T-cell (primary cell): ENCODE results near the gene EPN2. TPM values are rescaled to one million over a fixed set of nuclear protein-coding genes. Genes with fewer than 3 reads are reported as not detected.

Experiments
- ATAC-seq, 4 experiments: fragments of 200-7000 bp in 3 of 4; fragments of 150-1000 bp in 1 of 4; cut with Tn5 transposase; replicated peaks in 1 of 4; 1 replicate in 3 of 4; 2 replicates in 1 of 4; pipeline ENCODE4 v1.10.0; 2021; ENCODE audit warnings: moderate library complexity in 3 of 4, mild to moderate bottlenecking in 2 of 4, moderate number of reproducible peaks in 1 of 4
- CTCF ChIA-PET, 2 donors: fragments of 300-600 bp; sonication (Branson Sonifier 250); formaldehyde crosslinking; loops; one replicate each; lab custom pipeline; 2022; ENCODE audit warnings: antibody characterized with exemption in 2 of 2; lab: Charles Lee
- POLR2A ChIA-PET, 2 donors: fragments of 300-600 bp; sonication (Branson Sonifier 250); formaldehyde crosslinking; loops; one replicate each; lab custom pipeline; 2022; ENCODE audit warnings: antibody characterized with exemption in 2 of 2; lab: Charles Lee
- DNase-seq, 35 experiments: peaks; one replicate each; pipeline versions ENCODE4 v3.0.0 to v3.0.0-alpha.2; 2013 to 2023
- H3K27ac ChIP-seq: one replicate; pipeline ENCODE4 v1.5.1; 2013; ENCODE audit warnings: low read length
- H3K27me3 ChIP-seq, 2 experiments: replicated peaks in 1 of 2; 1 replicate in 1 of 2; 2 replicates in 1 of 2; pipeline versions ENCODE4 v1.6.1 to v1.7.0; 2013; ENCODE audit warnings: low read length in 1 of 2, mixed read lengths in 1 of 2; ENCODE audit not compliant: control insufficient read depth in 2 of 2, insufficient read depth in 2 of 2; ENCODE audit errors: extremely low read depth in 1 of 2
- H3K36me3 ChIP-seq, 2 donors: 1 replicate in 1 of 2; 2 replicates in 1 of 2; pipeline versions ENCODE4 v1.6.1 to v1.7.0; 2013; ENCODE audit warnings: low read length in 1 of 2; ENCODE audit not compliant: control insufficient read depth in 2 of 2, insufficient read depth in 1 of 2; ENCODE audit errors: extremely low read depth in 1 of 2
- H3K4me1 ChIP-seq, 2 experiments: 1 replicate in 1 of 2; 2 replicates in 1 of 2; pipeline versions ENCODE4 v1.6.1 to v1.7.0; 2013; ENCODE audit warnings: low read length in 2 of 2, mixed read lengths in 1 of 2; ENCODE audit not compliant: insufficient read depth in 2 of 2, control insufficient read depth in 1 of 2; ENCODE audit errors: extremely low read depth in 1 of 2
- H3K4me3 ChIP-seq, 2 donors: 1 replicate in 1 of 2; 2 replicates in 1 of 2; pipeline versions ENCODE4 v1.5.1 to v1.7.0; 2013; ENCODE audit warnings: mild to moderate bottlenecking in 2 of 2, low read length in 1 of 2, moderate library complexity in 1 of 2; ENCODE audit not compliant: control insufficient read depth in 1 of 2; ENCODE audit errors: extremely low read depth in 1 of 2
- H3K9me3 ChIP-seq: 2 replicates; pipeline ENCODE4 v1.7.0; 2013
- H3K27ac Mint-ChIP-seq, 2 donors: one replicate each; pipeline ENCODE4 v1.8.0; 2020 to 2021; ENCODE audit warnings: mild to moderate bottlenecking in 2 of 2, mixed read lengths in 2 of 2
- H3K27me3 Mint-ChIP-seq, 2 donors: one replicate each; pipeline ENCODE4 v1.8.0; 2021 to 2022; ENCODE audit warnings: mixed read lengths in 2 of 2
- H3K36me3 Mint-ChIP-seq: one replicate; pipeline ENCODE4 v1.8.0; 2021; ENCODE audit warnings: mixed read lengths
- H3K4me1 Mint-ChIP-seq, 3 donors: one replicate each; pipeline ENCODE4 v1.8.0; 2020 to 2022; ENCODE audit warnings: mixed read lengths in 3 of 3, mild to moderate bottlenecking in 1 of 3
- H3K4me3 Mint-ChIP-seq, 3 donors: one replicate each; pipeline ENCODE4 v1.8.0; 2020 to 2022; ENCODE audit warnings: mild to moderate bottlenecking in 3 of 3, mixed read lengths in 3 of 3, moderate library complexity in 3 of 3
- H3K9me3 Mint-ChIP-seq, 3 donors: one replicate each; pipeline ENCODE4 v1.8.0; 2020 to 2022; ENCODE audit warnings: mixed read lengths in 3 of 3
- WGBS: methylation state at CpG from one replicate; pipeline ENCODE4 v1.1.5; 2013; ENCODE audit warnings: missing lambda C conversion rate; ENCODE audit not compliant: insufficient coverage; 5-methylcytosine and 5-hydroxymethylcytosine counted together
- total RNA-seq, 35 experiments: library from RNA in 6 of 35; stranded (reverse) in 6 of 35; fragments of 120-200 nt in 1 of 35; gene quantifications; one replicate each; pipeline versions ENCODE4 v1.2.1 to v1.2.4 and lab custom pipeline; 2013 to 2026

EPN2 gene
- total RNA-seq, 5 donors from 2014 or later (not counting 1 experiment from before 2014, with no cell fraction given) = 5.5 to 9.8 (median 8.4) TPM

- Mint-ChIP-seq H3K27ac (no peak overlapping the region), H3K4me1 (peaks cover 24 to 26% (median 24%) of the 10 kb centered on the region in 3 donors)
- CTCF ChIA-PET = no interaction called here
These were observed 73.0 kb downstream of the EPN2 start for GRCh38 chr17:19310151-19310550.

GRCh38 chr17:19311016-19311415, 73.8 kb downstream of the EPN2 start:
- CTCF ChIA-PET = no interaction called here
- peaks cover 34 to 38% of the 10 kb centered on the region in 2 donors for H3K27me3 Mint-ChIP-seq
- H3K36me3 Mint-ChIP-seq = peaks cover 24% of the 10 kb centered on the region

More at GRCh38 chr17:19310151-19310550, 73.0 kb downstream of the EPN2 start:
- peaks cover 0 to 2% of the 10 kb centered on the region in 2 donors for H3K36me3 ChIP-seq
- peaks cover 0 to 53% of the 10 kb centered on the region in 2 experiments for H3K27me3 ChIP-seq
- DNase-seq (no peak), ATAC-seq (no peak)
- H3K4me3 ChIP-seq = no peak overlapping the region
- no peaks in the 10 kb centered on the region for H3K9me3 ChIP-seq
- 100% methylated on average over 1 of the region's 4 CpGs for WGBS
- no peaks in the 10 kb centered on the region for H3K9me3 Mint-ChIP-seq
- H3K4me3 Mint-ChIP-seq = no peak overlapping the region
- H3K27me3 Mint-ChIP-seq = peaks cover 34 to 43% of the 10 kb centered on the region in 2 donors
- H3K4me1 ChIP-seq = peaks cover 16 to 21% of the 10 kb centered on the region in 2 experiments
- H3K27ac ChIP-seq = no peak overlapping the region
- POLR2A ChIA-PET = no interaction called here
- H3K36me3 Mint-ChIP-seq = peaks cover 19% of the 10 kb centered on the region

GRCh38 chr17:19311421-19312215, 74.5 kb downstream of the EPN2 start:
- ATAC-seq = no peak
- Mint-ChIP-seq H3K27me3 (peaks cover 34 to 35% of the 10 kb centered on the region in 2 donors), H3K4me1 (peaks cover 9 to 11% (median 9%) of the 10 kb centered on the region in 3 donors), H3K36me3 (peaks cover 27% of the 10 kb centered on the region), H3K27ac (no peak overlapping the region), H3K9me3 (no peaks in the 10 kb centered on the region), H3K4me3 (no peak overlapping the region)
- ChIA-PET POLR2A (no interaction called here), CTCF (no interaction called here)
- no peak overlapping the region for H3K4me3 ChIP-seq
- no peak overlapping the region for H3K27ac ChIP-seq
- peaks cover 0 to 2% of the 10 kb centered on the region in 2 donors for H3K36me3 ChIP-seq
- no CpG with 5 or more reads among the region's 6 CpGs for WGBS
- peaks cover 5 to 7% of the 10 kb centered on the region in 2 experiments for H3K4me1 ChIP-seq
- no peaks in the 10 kb centered on the region for H3K9me3 ChIP-seq
- H3K27me3 ChIP-seq = peaks cover 0 to 48% of the 10 kb centered on the region in 2 experiments
- DNase-seq = no peak

More at GRCh38 chr17:19311016-19311415, 73.8 kb downstream of the EPN2 start:
- H3K9me3 ChIP-seq = no peaks in the 10 kb centered on the region
- DNase-seq (no peak), ATAC-seq (no peak)
- Mint-ChIP-seq H3K4me1 (peaks cover 15 to 17% (median 15%) of the 10 kb centered on the region in 3 donors), H3K27ac (no peak overlapping the region), H3K4me3 (no peak overlapping the region), H3K9me3 (no peaks in the 10 kb centered on the region)
- no peak overlapping the region for H3K4me3 ChIP-seq
- no peak overlapping the region for H3K27ac ChIP-seq
- POLR2A ChIA-PET = no interaction called here
- peaks cover 0 to 50% of the 10 kb centered on the region in 2 experiments for H3K27me3 ChIP-seq
- 92% methylated on average over 1 of the region's 5 CpGs for WGBS
- H3K4me1 ChIP-seq = peaks cover 11 to 13% of the 10 kb centered on the region in 2 experiments
- H3K36me3 ChIP-seq = peaks cover 0 to 2% of the 10 kb centered on the region in 2 donors

GRCh38 chr17:19312406-19312805, 75.2 kb downstream of the EPN2 start:
- peaks cover 4 to 5% (median 4%) of the 10 kb centered on the region in 3 donors for H3K4me1 Mint-ChIP-seq
- POLR2A ChIA-PET = no interaction called here
- H3K27me3 Mint-ChIP-seq = peaks cover 34 to 35% of the 10 kb centered on the region in 2 donors
- WGBS = 94% methylated on average over 6 of the region's 7 CpGs
- Histone ChIP-seq H3K4me3 (no peak overlapping the region), H3K27me3 (peaks cover 0 to 50% of the 10 kb centered on the region in 2 experiments), H3K27ac (no peak overlapping the region), H3K36me3 (peaks cover 0 to 2% of the 10 kb centered on the region in 2 donors), H3K9me3 (no peaks in the 10 kb centered on the region), H3K4me1 (peaks cover 0 to 3% of the 10 kb centered on the region in 2 experiments)
- peaks cover 27% of the 10 kb centered on the region for H3K36me3 Mint-ChIP-seq
- CTCF ChIA-PET = no interaction called here
- no peak for DNase-seq
- H3K27ac Mint-ChIP-seq = no peak overlapping the region
- no peaks in the 10 kb centered on the region for H3K9me3 Mint-ChIP-seq
- no peak overlapping the region for H3K4me3 Mint-ChIP-seq
- ATAC-seq = no peak

GRCh38 chr17:19313066-19313745, 76.0 kb downstream of the EPN2 start:
- ChIA-PET CTCF (no interaction called here), POLR2A (no interaction called here)
- Mint-ChIP-seq H3K9me3 (no peaks in the 10 kb centered on the region), H3K4me1 (no peaks in the 10 kb centered on the region), H3K36me3 (peaks cover 30% of the 10 kb centered on the region), H3K4me3 (no peak overlapping the region), H3K27me3 (peaks cover 29 to 30% of the 10 kb centered on the region in 2 donors), H3K27ac (no peak overlapping the region)
- no peak for ATAC-seq
- WGBS = 100% methylated on average over 1 of the region's 13 CpGs
- no peak for DNase-seq
- no peak overlapping the region for H3K27ac ChIP-seq
- peaks cover 0 to 47% of the 10 kb centered on the region in 2 experiments for H3K27me3 ChIP-seq
- H3K4me3 ChIP-seq = no peak overlapping the region
- H3K36me3 ChIP-seq = peaks cover 0 to 2% of the 10 kb centered on the region in 2 donors
- no peaks in the 10 kb centered on the region for H3K4me1 ChIP-seq
- H3K9me3 ChIP-seq = no peaks in the 10 kb centered on the region

GRCh38 chr17:19313746-19314651, 76.8 kb downstream of the EPN2 start:
- WGBS = 89% methylated on average over 12 of the region's 12 CpGs
- Mint-ChIP-seq H3K4me1 (no peaks in the 10 kb centered on the region), H3K27ac (no peak overlapping the region), H3K4me3 (no peak overlapping the region), H3K9me3 (no peaks in the 10 kb centered on the region), H3K36me3 (peaks cover 30% of the 10 kb centered on the region), H3K27me3 (peaks cover 23 to 24% of the 10 kb centered on the region in 2 donors)
- POLR2A ChIA-PET = no interaction called here
- Histone ChIP-seq H3K27ac (no peak overlapping the region), H3K9me3 (no peaks in the 10 kb centered on the region), H3K4me1 (no peaks in the 10 kb centered on the region), H3K27me3 (peaks cover 0 to 44% of the 10 kb centered on the region in 2 experiments), H3K4me3 (no peak overlapping the region), H3K36me3 (peaks cover 0 to 2% of the 10 kb centered on the region in 2 donors)
- ATAC-seq (no peak), DNase-seq (no peak)
- CTCF ChIA-PET = no interaction called here
